ENCODE results near the gene PDIA6.

- TF ChIP-seq POLR2A (IDR thresholded peaks at IDR 0.05) (no peak), CTCF (IDR thresholded peaks at IDR 0.05) (no peak), POLR2AphosphoS5 (IDR thresholded peaks at IDR 0.05) (no peak)
Observed at GRCh38 chr2:10819714-10820314, 7.2 kb upstream of the PDIA6 start.
